Measurements from ENCODE around the gene POGLUT3.
A peak's percentile ranks its signal among the peaks of the same experiment; 100 is the strongest.

POGLUT3 gene

GRCh38 chr11:108498046-108498815 lies at the start of gene POGLUT3:
Gene POGLUT3 (minus strand): TSS chr11:108498384. CDS start chr11:108498366, 18 bp downstream.
- DNase-seq, result peak; percentile 53

GRCh38 chr11:108545909-108546501 lies 47.8 kb upstream of the POGLUT3 start:
- no peak for DNase-seq

- no peak for DNase-seq
Observed at GRCh38 chr11:108543316-108543964, 45.3 kb upstream of the POGLUT3 start.

- no peak for DNase-seq
Observed at GRCh38 chr11:108541531-108541930, 43.3 kb upstream of the POGLUT3 start.

GRCh38 chr11:108538502-108538901 lies 40.3 kb upstream of the POGLUT3 start:
- DNase-seq, result no peak

GRCh38 chr11:108538022-108538424 lies 39.8 kb upstream of the POGLUT3 start:
- no peak for DNase-seq

- no peak for DNase-seq
Observed at GRCh38 chr11:108536783-108537182, 38.6 kb upstream of the POGLUT3 start.

- no peak for DNase-seq
Observed at GRCh38 chr11:108535384-108535955, 37.3 kb upstream of the POGLUT3 start.

GRCh38 chr11:108534274-108534882 lies 36.2 kb upstream of the POGLUT3 start:
- no peak for DNase-seq

GRCh38 chr11:108530426-108530825 lies 32.2 kb upstream of the POGLUT3 start:
- no peak for DNase-seq

GRCh38 chr11:108527382-108527781 lies 29.2 kb upstream of the POGLUT3 start:
- no peak for DNase-seq

GRCh38 chr11:108525161-108525560 lies 27.0 kb upstream of the POGLUT3 start:
- DNase-seq, result no peak

GRCh38 chr11:108524422-108524821 lies 26.2 kb upstream of the POGLUT3 start:
- DNase-seq, result peak; percentile 34

- DNase-seq, result no peak
Observed at GRCh38 chr11:108522318-108522717, 24.1 kb upstream of the POGLUT3 start.

GRCh38 chr11:108518581-108518980 lies 20.4 kb upstream of the POGLUT3 start:
- DNase-seq, result no peak

GRCh38 chr11:108516125-108516524 lies 17.9 kb upstream of the POGLUT3 start:
- DNase-seq, result no peak

- DNase-seq, result no peak
Observed at GRCh38 chr11:108512708-108513107, 14.5 kb upstream of the POGLUT3 start.

- DNase-seq, result no peak
Observed at GRCh38 chr11:108511851-108512474, 13.8 kb upstream of the POGLUT3 start.

- DNase-seq, result no peak
Observed at GRCh38 chr11:108508653-108509593, 10.7 kb upstream of the POGLUT3 start.

GRCh38 chr11:108501396-108501795 lies 3.2 kb upstream of the POGLUT3 start:
- no peak for DNase-seq

GRCh38 chr11:108500721-108501120 lies 2.5 kb upstream of the POGLUT3 start:
- no peak for DNase-seq

- no peak for DNase-seq
Observed at GRCh38 chr11:108500169-108500568, 2.0 kb upstream of the POGLUT3 start.

All from NCI-H510A treated with DMSO at 0.1 percent for 48 hours (cell line).